HG03196 (cell line): ENCODE measurements around the gene HDGF.

Experiments used
- ATAC-seq: cut with Tn5 transposase; IDR thresholded peaks from one replicate; pipeline ENCODE4 v1.9.1; 2021; ENCODE audit not compliant: unreplicated experiment

The HDGF gene

DNA sequence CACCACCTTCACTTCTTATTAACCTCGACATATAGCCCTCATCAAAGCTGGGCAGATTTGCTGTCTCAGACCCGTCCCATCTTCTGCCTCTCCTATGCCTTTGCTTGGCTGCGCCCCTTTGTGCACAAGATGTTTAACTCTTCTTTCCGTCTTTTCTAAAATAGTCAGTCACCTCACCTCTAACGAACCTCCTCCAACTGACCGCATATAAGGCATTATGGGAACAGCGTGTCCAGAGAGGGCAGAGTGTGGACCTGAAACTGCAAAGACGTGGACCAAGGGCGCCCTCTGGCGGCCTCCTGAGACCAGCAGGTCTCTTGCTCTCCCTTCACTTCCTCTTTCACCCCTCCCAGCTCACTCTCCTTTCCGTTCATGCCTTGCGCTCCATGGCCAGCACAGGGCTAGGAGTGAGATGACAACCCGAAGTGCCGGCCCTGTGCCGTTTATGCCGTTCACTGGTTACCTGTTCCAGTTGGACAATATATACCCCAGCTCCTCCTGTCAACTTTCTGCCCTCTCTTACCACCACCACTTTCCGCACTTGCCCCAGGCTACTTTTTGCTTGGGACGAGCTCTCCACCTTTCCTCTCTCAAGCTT is 25.7 kb downstream of the HDGF start:
- peak; percentile 47 for ATAC-seq

GRCh38 chr1:156721535-156721934 is 29.9 kb downstream of the HDGF start:
- no peak for ATAC-seq

- no peak for ATAC-seq
These were observed 30.3 kb downstream of the HDGF start for GRCh38 chr1:156721131-156721530.

GRCh38 chr1:156717351-156717750 is 34.1 kb downstream of the HDGF start:
- no peak for ATAC-seq

DNA sequence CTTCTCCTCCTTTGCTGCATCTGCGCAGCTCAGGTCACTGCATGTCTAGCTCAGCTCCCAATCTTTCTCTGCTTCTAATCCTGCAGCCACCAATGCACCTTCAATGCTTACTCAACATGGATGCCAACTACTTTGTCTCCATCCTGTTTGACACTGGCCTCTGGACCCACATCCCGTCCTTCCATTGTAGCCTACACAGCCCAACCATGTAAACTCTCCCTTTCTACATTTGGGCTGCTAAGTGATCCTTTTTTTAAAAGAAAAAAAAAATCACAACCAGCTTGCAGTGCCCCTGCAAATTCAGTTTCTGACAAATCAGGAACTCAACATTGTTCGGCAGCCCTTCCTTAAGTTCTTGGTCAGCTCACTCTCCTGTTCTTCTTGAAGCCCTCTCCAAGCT is 36.6 kb downstream of the HDGF start:
- no peak for ATAC-seq

DNA sequence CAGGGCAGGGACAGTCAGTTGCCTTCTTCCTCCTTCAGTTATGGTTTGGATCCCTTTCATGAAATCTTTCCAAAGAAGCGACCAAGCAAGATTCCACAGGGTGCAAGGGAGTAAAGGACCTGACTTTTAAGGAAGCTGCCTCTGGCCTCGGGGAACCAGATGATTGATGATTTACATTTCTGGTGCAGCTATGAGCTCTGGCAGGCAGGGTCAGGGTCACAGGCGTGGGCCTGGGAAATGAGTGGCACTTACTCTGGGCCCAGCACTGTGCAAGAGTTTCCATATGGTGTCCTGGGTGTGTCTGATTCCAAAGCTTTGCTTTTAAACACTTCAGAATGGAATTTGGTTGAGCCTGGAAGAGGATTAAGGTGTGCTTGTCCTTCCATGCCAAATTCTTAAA is 38.8 kb downstream of the HDGF start:
- no peak for ATAC-seq

DNA sequence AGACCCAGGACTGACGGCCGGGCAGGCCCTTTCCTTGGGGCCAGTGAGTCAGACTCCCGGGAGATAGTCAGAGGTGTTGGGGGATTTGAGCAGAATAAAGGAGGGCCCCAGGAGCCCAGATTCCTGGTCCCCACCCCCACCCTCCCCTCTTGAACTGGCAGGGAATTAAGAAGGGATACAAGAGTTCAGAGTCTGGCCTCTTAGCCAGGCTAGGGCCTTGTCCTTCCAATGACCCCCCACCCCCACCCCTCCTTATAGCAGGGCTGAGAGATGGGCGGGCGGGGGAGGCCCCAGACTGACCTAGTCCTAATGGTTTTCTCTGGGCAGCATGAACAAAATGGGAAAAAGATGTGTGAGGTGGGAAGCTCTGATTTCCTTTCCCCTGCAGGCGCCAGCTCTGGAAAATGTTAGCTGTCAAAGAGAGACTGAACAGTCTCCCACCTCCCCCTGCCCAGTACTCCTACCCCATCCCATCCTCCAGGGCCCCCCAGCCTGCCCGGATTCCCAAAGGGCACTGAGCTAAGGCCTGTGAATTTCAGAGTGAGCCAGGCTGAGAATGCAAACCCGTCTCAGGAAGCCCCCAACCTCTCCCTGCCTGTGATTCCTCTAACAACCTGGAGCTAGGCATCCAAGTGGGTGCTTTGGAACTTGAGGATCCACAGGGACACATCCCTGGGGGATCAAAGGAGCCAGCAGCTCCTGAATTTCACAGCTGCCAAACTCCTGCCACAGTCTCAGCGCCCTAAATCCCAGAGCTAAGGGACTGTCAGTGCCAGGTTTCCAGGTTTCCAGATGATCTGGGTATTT is 40.3 kb downstream of the HDGF start:
- no peak for ATAC-seq

DNA sequence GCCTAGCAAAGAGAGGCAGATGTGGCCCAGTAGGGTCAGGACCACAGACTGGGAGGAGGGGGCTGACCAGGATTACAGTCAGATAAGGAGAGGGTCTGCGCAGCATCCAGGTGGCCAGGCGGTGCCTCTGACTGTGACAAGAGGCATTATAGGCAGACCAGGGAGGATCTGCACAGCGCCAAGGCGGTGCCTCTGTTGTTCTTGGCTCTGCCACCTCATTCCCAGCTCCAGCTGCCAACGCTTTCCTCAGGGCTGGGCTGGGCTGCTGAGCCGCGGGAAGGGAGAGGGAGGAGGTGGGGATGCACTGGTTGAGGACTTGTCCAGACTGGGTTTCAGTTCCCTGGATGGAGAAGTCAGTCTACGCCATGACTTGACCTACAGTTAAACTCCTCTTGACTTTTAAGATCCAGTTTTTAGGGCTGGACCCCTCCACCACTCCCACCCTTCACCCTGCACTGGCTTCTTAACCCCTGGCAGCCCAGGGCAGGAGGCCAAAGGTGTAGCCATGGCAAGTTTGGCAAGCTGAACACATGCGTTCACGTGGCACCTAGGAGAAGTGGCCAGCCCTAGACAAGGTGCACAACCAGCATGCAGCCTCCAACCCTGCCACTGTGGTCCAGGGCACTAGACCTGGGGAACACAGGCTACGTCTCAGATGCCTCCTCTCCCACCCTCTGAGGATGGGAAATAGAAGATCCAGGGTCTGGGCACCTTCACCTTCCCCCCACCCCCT is 41.6 kb downstream of the HDGF start:
- ATAC-seq: no peak

DNA sequence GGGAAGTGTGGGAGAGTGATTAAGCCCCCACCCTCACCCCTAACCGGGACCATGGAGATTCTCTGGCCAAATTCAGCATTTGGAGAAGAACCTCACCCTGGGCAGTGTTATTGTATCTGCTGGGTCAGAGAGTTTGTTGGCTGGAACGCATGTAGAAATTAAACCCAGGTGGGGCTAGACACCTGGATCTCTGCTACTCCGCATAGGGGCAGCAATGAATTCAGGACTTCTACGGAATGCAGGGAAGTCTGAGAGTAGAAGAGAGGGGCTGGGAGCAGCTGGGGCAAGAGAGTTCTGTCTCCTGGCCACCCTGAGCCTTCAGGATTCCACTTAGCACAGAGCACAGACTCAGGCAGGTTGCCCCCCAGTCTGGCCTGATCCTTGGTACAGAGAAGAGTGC is 42.4 kb downstream of the HDGF start:
- ATAC-seq: no peak

DNA sequence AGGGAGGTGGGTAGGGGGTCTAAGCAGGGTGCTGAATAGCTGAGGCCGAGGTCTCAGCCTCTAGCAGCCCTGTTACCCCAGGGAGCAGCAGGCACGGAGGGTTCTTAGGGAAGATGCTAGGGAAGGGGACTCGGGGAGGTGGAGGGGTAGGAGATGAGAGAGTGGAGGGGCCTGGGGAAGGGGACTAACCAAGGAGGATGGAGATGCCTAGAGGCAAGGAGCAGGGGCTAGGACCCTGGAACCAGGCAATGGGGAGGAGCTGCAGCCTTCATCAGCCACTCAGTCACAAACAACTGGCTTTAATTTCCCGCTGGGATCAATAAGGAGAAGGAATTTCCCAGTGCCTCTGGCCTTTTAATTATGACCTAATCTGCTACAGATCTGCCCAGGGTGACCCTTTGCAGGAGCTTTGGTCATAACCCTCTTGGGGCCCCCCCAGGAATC is 43.2 kb downstream of the HDGF start:
- ATAC-seq: no peak

DNA sequence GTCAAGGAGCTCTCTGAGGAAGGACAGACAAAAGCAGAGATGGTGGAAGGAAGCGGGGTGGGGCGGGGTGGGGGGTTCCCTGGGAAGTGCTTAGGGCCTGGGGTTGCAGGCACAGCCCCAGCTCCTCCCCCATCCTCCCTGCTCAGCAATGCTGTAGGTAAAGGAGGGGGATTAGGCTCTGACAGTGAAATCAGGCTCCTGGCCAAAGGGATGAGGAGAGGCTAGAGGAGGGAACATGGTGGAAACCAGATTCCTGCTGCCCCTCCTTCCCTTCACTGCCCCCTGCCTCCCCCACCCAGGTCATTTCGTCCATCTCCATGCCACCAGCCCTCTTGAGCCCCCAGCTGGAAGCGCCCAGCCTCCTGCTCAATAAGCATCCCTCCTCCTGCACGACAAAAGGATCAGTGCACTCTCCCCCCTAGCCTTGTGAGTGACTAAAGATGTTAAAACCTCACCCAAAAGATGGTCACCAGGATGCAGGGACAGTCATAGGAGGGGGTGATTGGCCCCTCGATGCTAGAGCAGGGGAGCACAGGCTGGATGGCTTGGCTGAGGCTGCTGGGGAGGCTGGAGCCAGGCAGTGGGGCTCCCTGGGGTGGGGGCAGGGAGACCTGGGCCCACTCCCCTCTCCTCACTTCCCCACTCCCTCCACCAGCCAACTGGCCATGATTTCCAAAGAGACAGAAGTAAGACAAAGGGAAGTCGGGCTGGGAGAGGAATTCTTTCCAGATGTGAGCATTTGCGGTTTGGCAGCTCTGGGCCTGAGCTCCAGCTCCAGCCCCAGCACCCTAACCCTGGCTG is 43.9 kb downstream of the HDGF start:
- no peak for ATAC-seq

GRCh38 chr1:156706657-156707416 is 44.6 kb downstream of the HDGF start:
- ATAC-seq: no peak

DNA sequence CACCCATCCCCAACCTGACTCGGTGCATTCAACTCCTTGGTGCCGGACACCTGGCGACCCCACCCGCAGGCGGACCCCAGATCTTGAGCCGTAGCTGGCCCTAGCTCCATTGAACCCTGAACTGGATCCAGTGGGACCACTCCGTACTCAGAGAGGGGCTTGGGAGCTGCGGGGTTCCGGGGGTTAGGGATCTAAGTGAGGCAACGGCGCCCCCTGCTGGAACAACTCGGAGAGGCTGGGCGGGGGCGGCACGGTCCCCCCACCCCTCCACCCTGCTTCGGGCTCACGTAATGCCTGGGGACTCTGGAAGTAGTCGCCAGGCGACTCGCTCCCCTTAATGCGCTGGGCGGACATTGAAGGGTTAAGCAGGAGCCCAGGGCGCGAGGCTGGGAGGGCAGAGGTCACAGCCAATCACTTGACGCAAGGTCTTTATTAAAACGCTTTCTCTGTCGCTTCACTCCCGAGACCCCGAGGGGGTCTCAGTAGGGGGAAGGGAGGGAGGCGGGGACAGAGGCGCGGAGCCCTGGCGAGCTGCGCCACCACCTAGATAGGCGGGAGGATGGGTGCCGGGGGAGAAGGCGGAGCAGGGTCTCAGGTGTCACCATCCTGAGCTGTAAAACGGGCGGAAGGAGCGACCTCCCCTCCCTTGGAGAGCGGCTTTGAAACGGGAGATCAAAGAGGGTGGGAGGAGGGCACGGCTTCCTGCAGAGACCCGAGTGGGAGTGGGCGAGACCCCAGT is 45.4 kb downstream of the HDGF start:
- no peak for ATAC-seq

DNA sequence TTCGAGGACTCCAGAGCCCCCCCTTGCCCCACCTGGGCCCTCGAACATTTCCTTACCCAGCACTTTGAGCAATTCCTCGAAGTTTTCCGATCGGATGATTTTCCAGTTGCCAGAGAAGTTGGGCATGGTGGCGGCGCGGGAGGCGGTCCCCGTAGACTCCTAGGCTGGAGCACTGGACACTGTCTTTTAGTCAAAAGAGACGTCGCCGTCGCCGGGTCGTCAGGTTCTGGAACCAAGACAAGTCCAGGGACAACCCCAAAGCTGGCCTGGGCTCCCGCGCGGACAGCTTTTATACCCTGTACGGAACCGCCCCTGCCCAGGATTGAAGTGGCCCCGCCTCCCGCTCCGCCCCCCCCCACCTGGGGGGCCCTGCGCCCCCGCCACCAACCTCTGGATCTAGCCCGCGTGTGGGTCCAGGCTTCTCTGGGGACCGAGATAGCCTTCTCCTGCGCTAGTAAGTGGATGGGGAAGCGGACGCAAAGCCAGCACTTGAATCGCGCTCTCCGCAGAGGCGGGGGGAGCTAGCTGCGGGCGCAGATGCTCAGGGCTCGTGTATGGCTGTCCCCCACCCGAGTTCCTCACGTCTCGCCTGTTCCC is 46.1 kb downstream of the HDGF start, which contains the start of gene CRABP2:
TSS of gene CRABP2 (minus strand) at position 263 of the 597 bp plus-strand sequence. CDS start at position 126, 137 bp downstream.
- ATAC-seq: no peak

DNA sequence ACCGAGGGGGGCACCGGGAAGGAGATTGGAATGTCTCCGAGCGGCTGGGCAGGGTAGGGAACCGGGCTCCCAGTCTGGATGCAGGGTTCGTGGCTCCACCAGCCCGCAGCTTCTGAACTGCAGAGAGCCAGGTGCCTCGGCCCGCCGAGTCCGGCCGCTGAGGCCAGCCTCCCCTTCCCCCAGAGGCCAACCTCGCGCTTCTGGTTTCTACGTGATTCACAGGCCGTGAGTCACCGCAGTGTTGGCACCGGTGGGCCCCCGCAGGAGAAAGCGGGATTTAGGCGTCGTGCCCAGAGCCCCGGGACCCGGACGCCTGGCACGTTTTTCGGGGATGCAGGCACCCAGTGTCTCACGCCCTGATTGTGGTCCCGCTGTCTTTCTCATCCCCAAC is 46.5 kb downstream of the HDGF start:
- ATAC-seq: no peak

DNA sequence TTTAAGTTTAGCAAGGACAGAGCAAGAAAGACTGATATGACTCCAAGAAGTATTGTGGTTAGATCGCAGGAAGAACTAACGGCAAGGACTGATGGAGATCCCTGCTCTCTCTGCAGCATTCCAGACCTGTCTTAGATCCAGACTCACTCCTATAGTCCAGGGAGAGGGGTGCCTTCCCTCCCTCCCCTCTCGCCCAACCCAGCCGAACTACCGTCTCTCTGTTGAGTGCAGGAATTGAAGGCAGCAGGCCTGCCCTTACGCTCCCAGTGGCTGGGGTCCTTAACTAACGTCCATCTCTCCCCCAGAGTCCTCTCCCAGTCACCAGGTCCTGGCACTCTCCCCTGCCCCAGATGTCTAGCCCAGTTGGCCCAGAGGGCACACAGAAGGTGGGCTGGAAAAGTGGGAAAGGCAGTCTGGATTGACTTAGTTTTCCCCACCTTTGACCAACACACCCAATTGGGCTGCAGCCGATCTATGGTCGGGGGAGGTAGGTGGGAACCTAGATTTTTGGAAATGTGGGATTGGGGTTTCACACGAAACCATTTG is 47.2 kb downstream of the HDGF start:
- no peak for ATAC-seq

DNA sequence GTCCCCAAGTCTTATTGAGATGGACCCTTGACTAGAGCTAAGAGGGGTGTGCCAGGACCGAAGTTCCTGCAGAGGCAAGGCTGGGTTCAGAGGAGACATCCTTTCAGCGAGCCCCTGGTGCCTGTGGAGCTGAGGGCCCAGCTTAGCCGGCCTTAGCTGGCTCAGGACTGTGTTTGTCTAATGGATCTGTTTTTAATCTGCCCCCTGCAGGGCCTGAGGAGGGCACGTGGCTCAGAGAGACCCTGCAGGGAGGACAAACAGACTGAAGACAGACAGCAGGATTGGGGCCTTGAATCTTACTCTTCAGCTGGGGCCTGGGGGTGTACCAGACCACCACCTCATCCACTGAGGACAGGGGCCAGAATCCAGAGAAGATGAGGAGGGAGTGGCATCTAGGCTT is 47.7 kb downstream of the HDGF start:
- ATAC-seq: no peak

DNA sequence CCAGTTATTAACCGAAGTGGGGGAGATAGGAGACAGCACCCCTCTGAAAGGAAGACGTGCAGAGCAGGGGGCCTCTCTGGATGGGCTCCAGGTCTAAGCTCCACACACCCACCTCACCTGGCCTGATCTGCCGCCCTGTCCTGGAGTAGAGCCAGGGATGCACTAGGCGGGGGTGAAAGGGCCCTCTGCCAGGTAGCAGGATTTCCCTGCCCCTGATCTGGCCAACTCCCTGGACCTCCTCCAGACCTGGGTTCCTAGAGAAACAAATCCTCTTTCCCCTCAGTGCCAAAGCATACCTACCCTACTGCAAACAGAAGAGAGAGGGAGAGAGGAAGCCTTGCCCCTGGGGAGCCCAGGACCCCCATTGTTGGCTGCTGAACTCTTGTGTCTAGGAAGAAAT is 48.1 kb downstream of the HDGF start:
- no peak for ATAC-seq
